Chondrocyte (in vitro differentiated cells): ENCODE measurements around the gene ANKRD39. TPM values are rescaled to one million over a fixed set of nuclear protein-coding genes. Genes with fewer than 3 reads are reported as not detected.

Experiments
- DNase-seq: peaks from one replicate; pipeline ENCODE4 v3.0.0; 2021; ENCODE audit warnings: mixed read lengths, low spot score
- H3K27ac Mint-ChIP-seq: one replicate; pipeline ENCODE4 v1.8.0; 2021; ENCODE audit warnings: mild to moderate bottlenecking, moderate library complexity, mixed read lengths; ENCODE audit not compliant: unreplicated experiment
- H3K27me3 Mint-ChIP-seq: 2 replicates; pipeline ENCODE4 v1.8.0; 2021; ENCODE audit warnings: low read depth, mixed read lengths
- H3K36me3 Mint-ChIP-seq: 2 replicates; pipeline ENCODE4 v1.8.0; 2021; ENCODE audit warnings: low read depth, mixed read lengths
- H3K4me1 Mint-ChIP-seq: 2 replicates; pipeline ENCODE4 v1.8.0; 2021; ENCODE audit warnings: low read depth, mild to moderate bottlenecking, mixed read lengths
- H3K4me3 Mint-ChIP-seq: one replicate; pipeline ENCODE4 v1.8.0; 2021; ENCODE audit warnings: mild to moderate bottlenecking, moderate library complexity, mixed read lengths; ENCODE audit not compliant: unreplicated experiment
- H3K9me3 Mint-ChIP-seq: 2 replicates; pipeline ENCODE4 v1.8.0; 2021; ENCODE audit warnings: low read depth, mixed read lengths
- total RNA-seq: library from RNA; stranded (reverse); gene quantifications from 3 replicates; pipeline ENCODE4 v1.2.1, GENCODE V29; 2021
- TF ChIP-seq, protein P1 (sequence below): fragments of 200-600 bp; sonication (generic); IDR thresholded peaks from 2 replicates; pipeline ENCODE4 v1.5.0; 2021; ENCODE audit warnings: antibody characterized with exemption, mild to moderate bottlenecking, moderate library complexity

Gene ANKRD39
- total RNA-seq, 1 donor from 2014 or later = 7.9 TPM

- no peak for DNase-seq
- Mint-ChIP-seq H3K36me3 (no peaks in the 10 kb centered on the region), H3K4me1 (peaks cover 34% of the 10 kb centered on the region), H3K4me3 (no peak overlapping the region), H3K27me3 (no peaks in the 10 kb centered on the region), H3K9me3 (no peaks in the 10 kb centered on the region), H3K27ac (no peak overlapping the region)
- TF ChIP-seq, protein P1, sequence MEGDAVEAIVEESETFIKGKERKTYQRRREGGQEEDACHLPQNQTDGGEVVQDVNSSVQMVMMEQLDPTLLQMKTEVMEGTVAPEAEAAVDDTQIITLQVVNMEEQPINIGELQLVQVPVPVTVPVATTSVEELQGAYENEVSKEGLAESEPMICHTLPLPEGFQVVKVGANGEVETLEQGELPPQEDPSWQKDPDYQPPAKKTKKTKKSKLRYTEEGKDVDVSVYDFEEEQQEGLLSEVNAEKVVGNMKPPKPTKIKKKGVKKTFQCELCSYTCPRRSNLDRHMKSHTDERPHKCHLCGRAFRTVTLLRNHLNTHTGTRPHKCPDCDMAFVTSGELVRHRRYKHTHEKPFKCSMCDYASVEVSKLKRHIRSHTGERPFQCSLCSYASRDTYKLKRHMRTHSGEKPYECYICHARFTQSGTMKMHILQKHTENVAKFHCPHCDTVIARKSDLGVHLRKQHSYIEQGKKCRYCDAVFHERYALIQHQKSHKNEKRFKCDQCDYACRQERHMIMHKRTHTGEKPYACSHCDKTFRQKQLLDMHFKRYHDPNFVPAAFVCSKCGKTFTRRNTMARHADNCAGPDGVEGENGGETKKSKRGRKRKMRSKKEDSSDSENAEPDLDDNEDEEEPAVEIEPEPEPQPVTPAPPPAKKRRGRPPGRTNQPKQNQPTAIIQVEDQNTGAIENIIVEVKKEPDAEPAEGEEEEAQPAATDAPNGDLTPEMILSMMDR = no peak
Measured at GRCh38 chr2:96877631-96878092, 19.8 kb upstream of the ANKRD39 start.

DNA sequence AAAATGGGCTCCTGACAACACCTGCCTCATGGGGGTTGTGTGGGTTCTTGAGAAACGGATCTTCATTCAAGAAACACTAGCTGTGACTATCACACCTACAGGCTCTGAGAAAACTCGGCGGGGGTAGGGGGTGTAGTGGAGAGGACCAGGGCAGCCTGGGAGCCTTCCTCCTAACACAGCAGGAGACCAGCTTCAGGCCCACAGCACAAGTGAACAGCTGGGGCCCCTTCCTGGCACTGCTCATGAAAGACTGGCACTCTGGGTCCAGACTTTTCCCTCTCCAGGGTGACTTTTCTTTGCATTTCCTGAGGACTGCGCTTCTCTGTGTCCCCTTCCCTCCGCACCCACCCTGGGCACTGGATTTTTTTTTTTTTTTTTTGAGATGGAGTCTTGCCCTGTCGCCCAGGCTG, 19.2 kb upstream of the ANKRD39 start:
- H3K9me3 Mint-ChIP-seq = no peaks in the 10 kb centered on the region
- H3K36me3 Mint-ChIP-seq = no peaks in the 10 kb centered on the region
- H3K27me3 Mint-ChIP-seq = no peaks in the 10 kb centered on the region
- TF ChIP-seq, protein P1 = no peak
- H3K4me3 Mint-ChIP-seq = no peak overlapping the region
- no peak for DNase-seq
- no peak overlapping the region for H3K27ac Mint-ChIP-seq
- peaks cover 36% of the 10 kb centered on the region for H3K4me1 Mint-ChIP-seq

DNA sequence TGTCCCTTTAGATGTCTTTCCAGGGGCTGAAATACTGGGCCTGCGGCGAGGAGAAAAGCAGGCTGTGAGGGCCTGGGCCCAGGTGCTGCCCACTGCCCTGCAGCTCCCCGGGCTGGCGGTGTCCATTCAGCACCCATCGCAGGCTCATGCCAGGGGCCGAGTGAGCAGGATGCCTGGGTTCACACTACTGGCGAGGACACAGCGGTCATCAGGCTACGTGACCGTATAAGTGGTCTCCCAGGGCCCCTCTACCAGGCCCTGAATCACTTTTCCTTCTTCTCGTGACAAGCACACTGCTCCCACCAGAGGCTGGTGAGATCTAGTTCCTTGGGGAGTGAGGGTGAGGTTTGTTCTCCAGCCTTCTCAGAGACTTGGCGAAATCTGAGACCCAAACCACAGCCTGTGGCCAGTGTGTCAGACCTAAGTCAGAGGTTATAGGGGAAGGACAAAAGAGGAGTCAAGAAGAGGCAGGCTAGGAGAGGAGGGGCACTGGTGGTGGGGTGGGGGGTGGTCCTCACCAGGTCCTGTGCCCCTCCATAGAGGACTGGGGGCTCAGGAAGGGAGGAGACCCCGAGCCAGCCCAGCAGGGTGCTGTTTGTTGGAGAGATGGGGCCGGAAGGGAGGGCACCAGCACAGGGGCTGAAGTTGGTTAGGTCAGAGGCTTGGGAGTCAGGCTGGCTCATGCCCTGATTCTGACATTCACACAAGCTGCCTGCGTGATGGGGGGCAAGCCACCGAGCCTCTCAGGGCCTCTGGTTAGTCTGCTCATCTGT, 18.6 kb upstream of the ANKRD39 start:
- Mint-ChIP-seq H3K4me3 (no peak overlapping the region), H3K9me3 (no peaks in the 10 kb centered on the region), H3K36me3 (no peaks in the 10 kb centered on the region), H3K27me3 (no peaks in the 10 kb centered on the region), H3K4me1 (peaks cover 30% of the 10 kb centered on the region), H3K27ac (peak overlapping the region; percentile 2)
- DNase-seq = no peak
- TF ChIP-seq, protein P1 = no peak

- Mint-ChIP-seq H3K27ac (peak overlapping the region; percentile 74), H3K4me1 (peaks cover 26% of the 10 kb centered on the region), H3K27me3 (no peaks in the 10 kb centered on the region), H3K9me3 (no peaks in the 10 kb centered on the region), H3K4me3 (no peak overlapping the region), H3K36me3 (no peaks in the 10 kb centered on the region)
- DNase-seq = peak; percentile 81
- TF ChIP-seq, protein P1 = no peak
Measured at GRCh38 chr2:96875498-96876268, 17.9 kb upstream of the ANKRD39 start.

GRCh38 chr2:96874198-96874831, 16.5 kb upstream of the ANKRD39 start:
- no peak for DNase-seq
- no peaks in the 10 kb centered on the region for H3K9me3 Mint-ChIP-seq
- H3K4me3 Mint-ChIP-seq = no peak overlapping the region
- no peak overlapping the region for H3K27ac Mint-ChIP-seq
- TF ChIP-seq, protein P1 = no peak
- no peaks in the 10 kb centered on the region for H3K27me3 Mint-ChIP-seq
- peaks cover 26% of the 10 kb centered on the region for H3K4me1 Mint-ChIP-seq
- no peaks in the 10 kb centered on the region for H3K36me3 Mint-ChIP-seq
